K562 (cell line): Measurements from ENCODE around the gene ADIPOR2.

ENCODE experiments used
- CHD4 ChIP-seq: fragments of 200-600 bp; sonication (generic); IDR thresholded peaks from 3 replicates; pipeline ENCODE4 v1.6.1; 2012; ENCODE audit warnings: low read depth, mild to moderate bottlenecking, mixed read lengths, low read length, inconsistent platforms; ENCODE audit not compliant: insufficient read depth, insufficient replicate concordance, poor library complexity, severe bottlenecking
- NR2C2 ChIP-seq, 2 experiments: fragments of 200-800 bp in 1 of 2; sonication (Bioruptor generic) in 1 of 2; sonication (generic) in 1 of 2; formaldehyde crosslinking in 1 of 2; IDR thresholded peaks; 2 replicates each; pipeline versions ENCODE4 v1.6.1 to v1.8.0; 2016 to 2022; ENCODE audit warnings: mild to moderate bottlenecking in 1 of 2, missing compliant biosample characterization in 1 of 2, missing genetic modification characterization in 1 of 2, missing genetic modification reagents in 1 of 2
- POLR2B ChIP-seq: fragments of 450-650 bp; IDR thresholded peaks from 2 replicates; pipeline ENCODE4 v1.6.1; 2018; ENCODE audit warnings: low read depth; ENCODE audit not compliant: partially characterized antibody
- ZNF780A ChIP-seq: fragments of 250-450 bp; sonication (Bioruptor Pico); IDR thresholded peaks from 2 replicates; pipeline ENCODE4 v1.5.0; 2021; ENCODE audit warnings: mild to moderate bottlenecking
- TF ChIP-seq, protein P1 (sequence below), 3 experiments: IDR thresholded peaks in 2 of 3; conservative IDR thresholded peaks in 1 of 3; 2 replicates each; pipeline ENCODE4 v1.5.1; 2011 to 2012; ENCODE audit warnings: low read length in 3 of 3, mild to moderate bottlenecking in 3 of 3, control low read depth in 2 of 3, improper control_type of control experiment in 1 of 3, inconsistent platforms in 1 of 3, low read depth in 1 of 3, mixed read lengths in 1 of 3, moderate library complexity in 1 of 3; ENCODE audit not compliant: insufficient read depth in 2 of 3

DNA sequence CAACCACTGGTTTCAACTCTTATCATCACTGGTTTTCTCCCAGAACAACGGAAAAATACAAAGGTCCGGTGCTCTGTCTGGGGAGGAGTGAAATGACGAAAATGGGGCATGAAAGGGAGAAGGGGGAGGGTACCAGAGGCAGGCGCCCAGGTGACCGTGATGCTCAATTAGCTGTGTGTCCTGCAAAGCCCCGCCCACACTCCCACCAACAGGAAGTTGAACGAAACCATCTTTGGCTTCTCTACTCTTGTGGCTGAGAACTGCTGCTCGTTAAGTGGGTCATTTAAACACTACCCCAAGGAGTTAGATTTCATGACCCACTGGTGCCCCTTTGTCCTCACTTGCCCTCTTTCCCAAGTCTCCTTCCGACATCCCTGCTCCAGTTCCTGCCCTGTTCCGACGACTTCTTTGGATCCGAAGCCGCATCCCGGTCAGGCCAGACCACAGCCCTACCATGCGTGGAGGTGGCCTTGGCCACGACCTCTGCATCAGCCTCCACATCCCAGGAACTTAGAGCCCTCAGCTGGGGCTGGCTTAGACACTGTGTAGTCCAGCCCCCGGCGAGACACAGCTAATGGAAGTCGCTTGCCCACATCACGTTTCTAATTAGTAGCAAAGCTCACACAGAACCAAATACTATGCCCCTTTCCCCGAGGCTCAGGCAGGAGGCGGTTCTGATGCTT lies 118.1 kb downstream of the ADIPOR2 start:
- TF ChIP-seq, protein P1, sequence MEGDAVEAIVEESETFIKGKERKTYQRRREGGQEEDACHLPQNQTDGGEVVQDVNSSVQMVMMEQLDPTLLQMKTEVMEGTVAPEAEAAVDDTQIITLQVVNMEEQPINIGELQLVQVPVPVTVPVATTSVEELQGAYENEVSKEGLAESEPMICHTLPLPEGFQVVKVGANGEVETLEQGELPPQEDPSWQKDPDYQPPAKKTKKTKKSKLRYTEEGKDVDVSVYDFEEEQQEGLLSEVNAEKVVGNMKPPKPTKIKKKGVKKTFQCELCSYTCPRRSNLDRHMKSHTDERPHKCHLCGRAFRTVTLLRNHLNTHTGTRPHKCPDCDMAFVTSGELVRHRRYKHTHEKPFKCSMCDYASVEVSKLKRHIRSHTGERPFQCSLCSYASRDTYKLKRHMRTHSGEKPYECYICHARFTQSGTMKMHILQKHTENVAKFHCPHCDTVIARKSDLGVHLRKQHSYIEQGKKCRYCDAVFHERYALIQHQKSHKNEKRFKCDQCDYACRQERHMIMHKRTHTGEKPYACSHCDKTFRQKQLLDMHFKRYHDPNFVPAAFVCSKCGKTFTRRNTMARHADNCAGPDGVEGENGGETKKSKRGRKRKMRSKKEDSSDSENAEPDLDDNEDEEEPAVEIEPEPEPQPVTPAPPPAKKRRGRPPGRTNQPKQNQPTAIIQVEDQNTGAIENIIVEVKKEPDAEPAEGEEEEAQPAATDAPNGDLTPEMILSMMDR (IDR thresholded peaks at IDR 0.05 in 2 of 3, conservative IDR thresholded peaks at IDR 0.05 in 1 of 3; ENCODE audit: insufficient read depth in 2 of 3, low read depth in 1 of 3, low read length in 3 of 3): no peak
- TF ChIP-seq ZNF780A (no peak), CHD4 (no peak), NR2C2 (CRISPR knock-in tag; IDR thresholded peaks at IDR 0.05) (no peak), NR2C2 (tag; IDR thresholded peaks at IDR 0.05) (no peak), POLR2B (no peak)
